Thyroid gland (tissue), 4 donors: ENCODE data around the gene SPEF2.

ENCODE experiments used
- CTCF ChIP-seq, 6 experiments: fragments of 200-600 bp in 3 of 6; fragments of 450-650 bp in 3 of 6; sonication (generic) in 3 of 6; IDR thresholded peaks; one replicate each; pipeline ENCODE4 v1.5.1; 2016 to 2019; ENCODE audit warnings: antibody characterized with exemption in 6 of 6, mild to moderate bottlenecking in 2 of 6, inconsistent platforms in 1 of 6, moderate library complexity in 1 of 6
- POLR2A ChIP-seq, 2 donors: fragments of 450-650 bp; IDR thresholded peaks; one replicate each; pipeline ENCODE4 v1.6.1; 2017; ENCODE audit warnings: antibody characterized with exemption in 2 of 2, mild to moderate bottlenecking in 2 of 2, moderate library complexity in 1 of 2

DNA sequence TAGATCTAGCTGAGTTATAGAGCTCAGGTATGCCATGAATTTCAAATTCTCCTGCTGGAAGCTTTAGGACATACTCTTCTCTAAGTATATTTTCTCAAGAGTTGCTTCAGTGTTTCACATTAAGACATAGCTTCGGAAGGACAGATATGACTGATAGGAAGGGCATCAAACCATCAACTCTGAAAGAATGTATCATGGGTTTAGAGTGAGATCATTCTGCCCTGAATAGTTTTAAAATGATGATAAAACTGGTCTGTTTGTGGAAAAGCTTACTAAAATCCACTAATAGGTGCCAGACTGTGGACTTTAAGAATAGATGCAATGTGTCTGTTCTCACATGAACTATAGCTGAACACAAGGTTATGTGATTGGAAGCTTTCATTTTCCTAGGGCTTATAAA lies 8.4 kb downstream of the SPEF2 start:
- TF ChIP-seq CTCF (IDR thresholded peaks at IDR 0.05) (no peak), POLR2A (IDR thresholded peaks at IDR 0.05) (no peak)
